Nephron progenitor cell (in vitro differentiated cells): ENCODE measurements around the gene CLMP.

Experiments
- DNase-seq: peaks from one replicate; pipeline ENCODE4 v3.0.0; 2021
- H3K27ac Mint-ChIP-seq: 2 replicates; pipeline ENCODE4 v1.8.0; 2021; ENCODE audit warnings: mild to moderate bottlenecking, moderate library complexity, mixed read lengths
- H3K27me3 Mint-ChIP-seq: 2 replicates; pipeline ENCODE4 v1.8.0; 2021; ENCODE audit warnings: mild to moderate bottlenecking, low read depth, mixed read lengths; ENCODE audit not compliant: poor library complexity
- H3K36me3 Mint-ChIP-seq: 2 replicates; pipeline ENCODE4 v1.8.0; 2021; ENCODE audit warnings: low read depth, mixed read lengths
- H3K4me1 Mint-ChIP-seq: 2 replicates; pipeline ENCODE4 v1.8.0; 2021; ENCODE audit warnings: mixed read lengths
- H3K4me3 Mint-ChIP-seq: 2 replicates; pipeline ENCODE4 v1.8.0; 2021; ENCODE audit warnings: mild to moderate bottlenecking, moderate library complexity, mixed read lengths
- H3K9me3 Mint-ChIP-seq: 2 replicates; pipeline ENCODE4 v1.8.0; 2021; ENCODE audit warnings: mild to moderate bottlenecking, moderate library complexity, mixed read lengths
- CTCF ChIP-seq: fragments of 200-600 bp; sonication (generic); IDR thresholded peaks from 2 replicates; pipeline ENCODE4 v1.5.0; 2021; ENCODE audit warnings: antibody characterized with exemption

CLMP gene

GRCh38 chr11:123233280-123233974 is 38.4 kb upstream of the CLMP start:
- peaks cover 45% of the 10 kb centered on the region for H3K4me1 Mint-ChIP-seq
- H3K27ac Mint-ChIP-seq, result peak overlapping the region; percentile 88
- peaks cover 11% of the 10 kb centered on the region for H3K27me3 Mint-ChIP-seq

GRCh38 chr11:123231777-123232176 is 36.7 kb upstream of the CLMP start:
- no peaks in the 10 kb centered on the region for H3K9me3 Mint-ChIP-seq
- no peak for TF ChIP-seq CTCF
- H3K27me3 Mint-ChIP-seq, result peaks cover 11% of the 10 kb centered on the region
- H3K36me3 Mint-ChIP-seq, result no peaks in the 10 kb centered on the region
- peaks cover 55% of the 10 kb centered on the region for H3K4me1 Mint-ChIP-seq
- H3K27ac Mint-ChIP-seq, result no peak overlapping the region
- H3K4me3 Mint-ChIP-seq, result no peak overlapping the region
- DNase-seq, result no peak

More at GRCh38 chr11:123233280-123233974, 38.4 kb upstream of the CLMP start:
- TF ChIP-seq CTCF, result no peak
- H3K9me3 Mint-ChIP-seq, result no peaks in the 10 kb centered on the region
- DNase-seq, result no peak
- H3K36me3 Mint-ChIP-seq, result no peaks in the 10 kb centered on the region
- no peak overlapping the region for H3K4me3 Mint-ChIP-seq

- peaks cover 11% of the 10 kb centered on the region for H3K27me3 Mint-ChIP-seq
- H3K4me1 Mint-ChIP-seq, result peaks cover 57% of the 10 kb centered on the region
- DNase-seq, result no peak
- H3K27ac Mint-ChIP-seq, result no peak overlapping the region
- no peak for TF ChIP-seq CTCF
- H3K4me3 Mint-ChIP-seq, result no peak overlapping the region
- H3K9me3 Mint-ChIP-seq, result no peaks in the 10 kb centered on the region
- H3K36me3 Mint-ChIP-seq, result no peaks in the 10 kb centered on the region
Observed at GRCh38 chr11:123231256-123231655, 36.2 kb upstream of the CLMP start.

GRCh38 chr11:123230346-123230745 is 35.3 kb upstream of the CLMP start:
- Mint-ChIP-seq H3K27ac (peak overlapping the region; percentile 34), H3K27me3 (peaks cover 11% of the 10 kb centered on the region), H3K4me1 (peaks cover 57% of the 10 kb centered on the region), H3K36me3 (no peaks in the 10 kb centered on the region), H3K4me3 (no peak overlapping the region), H3K9me3 (no peaks in the 10 kb centered on the region)
- no peak for DNase-seq
- TF ChIP-seq CTCF, result no peak

GRCh38 chr11:123228496-123229163 is 33.6 kb upstream of the CLMP start:
- TF ChIP-seq CTCF, result no peak
- no peaks in the 10 kb centered on the region for H3K9me3 Mint-ChIP-seq
- H3K4me3 Mint-ChIP-seq, result no peak overlapping the region
- H3K4me1 Mint-ChIP-seq, result peaks cover 47% of the 10 kb centered on the region
- no peak overlapping the region for H3K27ac Mint-ChIP-seq
- DNase-seq, result no peak
- H3K27me3 Mint-ChIP-seq, result peaks cover 14% of the 10 kb centered on the region
- H3K36me3 Mint-ChIP-seq, result no peaks in the 10 kb centered on the region
